Natural killer cell (primary cell): ENCODE data around the gene TACC2. TPM values are rescaled to one million over a fixed set of nuclear protein-coding genes. Genes with fewer than 3 reads are reported as not detected.

ENCODE experiments used
- ATAC-seq, 3 donors: fragments of 150-1000 bp in 2 of 3; fragments of 200-7000 bp in 1 of 3; cut with Tn5 transposase; 1 replicate in 1 of 3; 2 replicates in 2 of 3; pipeline ENCODE4 v1.10.0; 2021; ENCODE audit warnings: mild to moderate bottlenecking in 2 of 3, moderate library complexity in 2 of 3
- DNase-seq, 2 donors: peaks; one replicate each; pipeline versions ENCODE4 v3.0.0 to v3.0.0-alpha.2; 2013 to 2021; ENCODE audit warnings: mixed read lengths in 1 of 2
- H3K27ac ChIP-seq: one replicate; pipeline ENCODE4 v1.5.1; 2013; ENCODE audit warnings: mild to moderate bottlenecking, low read length
- H3K27me3 ChIP-seq: one replicate; pipeline ENCODE4 v1.6.1; 2013; ENCODE audit warnings: low read length; ENCODE audit not compliant: control insufficient read depth, insufficient read depth
- H3K36me3 ChIP-seq: one replicate; pipeline ENCODE4 v1.6.1; 2013; ENCODE audit warnings: low read length; ENCODE audit not compliant: control insufficient read depth, insufficient read depth
- H3K4me1 ChIP-seq: one replicate; pipeline ENCODE4 v1.6.1; 2013; ENCODE audit warnings: low read length; ENCODE audit not compliant: control insufficient read depth, insufficient read depth
- H3K4me3 ChIP-seq: one replicate; pipeline ENCODE4 v1.5.1; 2013; ENCODE audit warnings: low read length
- H3K9me3 ChIP-seq: one replicate; pipeline ENCODE4 v1.6.1; 2013; ENCODE audit warnings: low read length; ENCODE audit not compliant: control insufficient read depth, insufficient read depth
- H3K27ac Mint-ChIP-seq, 2 donors: one replicate each; pipeline ENCODE4 v1.8.0; 2022; ENCODE audit warnings: mild to moderate bottlenecking in 2 of 2, mixed read lengths in 2 of 2, moderate library complexity in 1 of 2
- H3K27me3 Mint-ChIP-seq, 2 donors: one replicate each; pipeline ENCODE4 v1.8.0; 2022; ENCODE audit warnings: low read depth in 2 of 2, mixed read lengths in 2 of 2
- H3K36me3 Mint-ChIP-seq: one replicate; pipeline ENCODE4 v1.8.0; 2022; ENCODE audit warnings: mixed read lengths
- H3K4me1 Mint-ChIP-seq, 2 donors: one replicate each; pipeline ENCODE4 v1.8.0; 2022; ENCODE audit warnings: mixed read lengths in 2 of 2
- H3K4me3 Mint-ChIP-seq: one replicate; pipeline ENCODE4 v1.8.0; 2022; ENCODE audit warnings: mild to moderate bottlenecking, moderate library complexity, mixed read lengths
- H3K9me3 Mint-ChIP-seq, 2 donors: one replicate each; pipeline ENCODE4 v1.8.0; 2022; ENCODE audit warnings: mixed read lengths in 2 of 2
- CTCF ChIP-seq: fragments of 200-600 bp; IDR thresholded peaks from one replicate; pipeline ENCODE4 v1.8.0; 2022; ENCODE audit warnings: antibody characterized with exemption
- WGBS: methylation state at CpG from one replicate; pipeline ENCODE4 v1.1.7; 2013; ENCODE audit warnings: missing lambda C conversion rate; ENCODE audit not compliant: insufficient coverage; 5-methylcytosine and 5-hydroxymethylcytosine counted together
- intact Hi-C: fragments of 100-400 bp; cut with micrococcal nuclease; formaldehyde crosslinking; loops from one replicate; pipeline ENCODE4 v1.14.2; 2022
- total RNA-seq, 4 donors: library from RNA; stranded (reverse); fragments of 120-200 nt in 1 of 4; gene quantifications; one replicate each; pipeline versions ENCODE4 v1.2.3 to v1.2.4, GENCODE V29; 2013 to 2022

TACC2 gene
- total RNA-seq, 3 donors from 2014 or later (not counting 1 experiment from before 2014, with no cell fraction given): not detected

- TF ChIP-seq CTCF: no peak
- Histone ChIP-seq H3K27me3 (no peaks in the 10 kb centered on the region), H3K36me3 (no peaks in the 10 kb centered on the region), H3K4me3 (no peak overlapping the region), H3K4me1 (no peaks in the 10 kb centered on the region), H3K9me3 (no peaks in the 10 kb centered on the region), H3K27ac (no peak overlapping the region)
- H3K27ac Mint-ChIP-seq: no peak overlapping the region
- no peak for DNase-seq
- WGBS: 71% methylated on average over 10 of the region's 10 CpGs
- peaks cover 7 to 10% of the 10 kb centered on the region in 2 donors for H3K27me3 Mint-ChIP-seq
- H3K4me3 Mint-ChIP-seq: no peak overlapping the region
- H3K4me1 Mint-ChIP-seq: no peaks in the 10 kb centered on the region
- no peaks in the 10 kb centered on the region for H3K9me3 Mint-ChIP-seq
- ATAC-seq: no peak
- intact Hi-C loops: no loop called here
- no peaks in the 10 kb centered on the region for H3K36me3 Mint-ChIP-seq
Measured at GRCh38 chr10:122273966-122274545, 285.1 kb downstream of the TACC2 start.

- H3K36me3 Mint-ChIP-seq: no peaks in the 10 kb centered on the region
- H3K27me3 Mint-ChIP-seq: peaks cover 16 to 25% of the 10 kb centered on the region in 2 donors
- no peak for TF ChIP-seq CTCF
- ATAC-seq (no peak), DNase-seq (no peak)
- peaks cover 5 to 6% of the 10 kb centered on the region in 2 donors for H3K4me1 Mint-ChIP-seq
- H3K27ac ChIP-seq: no peak overlapping the region
- no peaks in the 10 kb centered on the region for H3K9me3 ChIP-seq
- H3K4me1 ChIP-seq: no peaks in the 10 kb centered on the region
- intact Hi-C loops: no loop called here
- H3K27ac Mint-ChIP-seq: no peak overlapping the region
- no peaks in the 10 kb centered on the region for H3K36me3 ChIP-seq
- no peak overlapping the region for H3K4me3 Mint-ChIP-seq
- H3K9me3 Mint-ChIP-seq: no peaks in the 10 kb centered on the region
- H3K27me3 ChIP-seq: no peaks in the 10 kb centered on the region
- 89% methylated on average over 6 of the region's 6 CpGs for WGBS
- H3K4me3 ChIP-seq: no peak overlapping the region
Measured at GRCh38 chr10:122276611-122277208, 287.7 kb downstream of the TACC2 start.

- H3K27me3 Mint-ChIP-seq: peaks cover 17 to 34% of the 10 kb centered on the region in 2 donors
- no peaks in the 10 kb centered on the region for H3K36me3 ChIP-seq
- WGBS: 81% methylated on average over 9 of the region's 10 CpGs
- no peak for TF ChIP-seq CTCF
- H3K27ac Mint-ChIP-seq: no peak overlapping the region
- no peak overlapping the region for H3K4me3 ChIP-seq
- no peak overlapping the region for H3K4me3 Mint-ChIP-seq
- ATAC-seq (no peak), DNase-seq (no peak)
- H3K9me3 ChIP-seq: no peaks in the 10 kb centered on the region
- intact Hi-C loops: no loop called here
- H3K4me1 ChIP-seq: no peaks in the 10 kb centered on the region
- no peak overlapping the region for H3K27ac ChIP-seq
- peaks cover 5 to 6% of the 10 kb centered on the region in 2 donors for H3K4me1 Mint-ChIP-seq
- H3K27me3 ChIP-seq: no peaks in the 10 kb centered on the region
- no peaks in the 10 kb centered on the region for H3K9me3 Mint-ChIP-seq
- no peaks in the 10 kb centered on the region for H3K36me3 Mint-ChIP-seq
Measured at GRCh38 chr10:122277526-122278136, 288.7 kb downstream of the TACC2 start.
